Cerebellar nuclear complex (tissue), 1 donor: ENCODE results near the gene RASL10B.

Experiments
- DNase-seq, 2 experiments: peaks; one replicate each; lab custom pipeline; 2025; lab: John Stamatoyannopoulos, UW

Gene RASL10B

DNA sequence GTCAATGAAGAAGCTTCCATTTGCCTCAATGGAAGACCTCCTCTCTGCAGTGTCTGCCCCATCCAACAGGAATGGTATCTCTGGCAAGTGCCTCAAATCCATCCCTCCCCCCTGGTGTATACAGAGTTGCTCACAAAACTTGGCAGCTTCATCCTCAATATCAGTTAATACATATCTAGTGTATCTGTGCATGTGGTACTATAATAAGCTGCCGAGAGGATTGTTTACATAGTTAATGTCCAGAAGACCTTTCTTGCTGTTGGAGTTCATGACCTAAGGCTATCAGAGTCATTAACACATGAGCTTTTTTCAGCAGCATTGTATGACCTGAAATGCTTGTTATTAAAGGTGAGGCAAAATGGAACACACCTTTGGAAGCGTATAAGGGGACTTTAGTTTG is 14.0 kb upstream of the RASL10B start:
- DNase-seq: no peak

DNA sequence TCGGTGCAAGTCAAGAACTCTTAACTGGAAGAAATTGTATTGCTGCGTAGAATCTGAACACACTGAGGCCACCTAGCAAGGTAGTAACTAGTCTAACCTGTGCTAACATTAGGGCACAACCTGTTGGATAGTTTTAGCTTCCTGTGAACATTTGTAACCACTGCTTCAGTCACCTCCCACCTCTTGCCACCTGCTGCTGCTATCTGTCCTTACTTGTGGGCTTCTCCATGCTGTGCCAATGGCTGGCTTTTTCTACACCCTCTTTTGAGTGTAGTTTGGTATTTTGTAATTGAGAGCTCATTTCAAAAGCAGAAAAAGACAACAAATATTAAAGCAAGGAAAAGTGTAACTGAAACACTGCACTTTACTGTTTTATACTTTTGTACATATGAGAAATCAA is 7.7 kb upstream of the RASL10B start:
- no peak for DNase-seq

DNA sequence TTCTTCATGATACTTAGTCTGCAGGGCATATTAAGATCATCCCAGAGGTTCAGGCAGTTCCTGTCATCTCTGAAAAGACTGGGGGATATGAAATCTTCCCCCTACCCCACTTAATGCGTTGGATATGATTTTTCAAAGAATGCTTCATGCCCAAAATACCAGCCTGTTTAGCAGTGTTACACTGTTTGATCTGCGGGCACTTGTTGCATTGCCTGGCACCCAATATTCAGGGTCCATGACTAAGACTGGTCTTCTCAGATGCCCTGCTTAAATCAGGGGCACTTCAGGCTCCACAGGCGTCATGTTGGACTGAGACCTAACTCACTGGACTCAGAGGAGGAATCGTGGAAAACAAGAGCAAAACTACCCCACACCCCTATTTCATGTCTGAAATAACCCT is 6.4 kb upstream of the RASL10B start:
- DNase-seq: no peak

DNA sequence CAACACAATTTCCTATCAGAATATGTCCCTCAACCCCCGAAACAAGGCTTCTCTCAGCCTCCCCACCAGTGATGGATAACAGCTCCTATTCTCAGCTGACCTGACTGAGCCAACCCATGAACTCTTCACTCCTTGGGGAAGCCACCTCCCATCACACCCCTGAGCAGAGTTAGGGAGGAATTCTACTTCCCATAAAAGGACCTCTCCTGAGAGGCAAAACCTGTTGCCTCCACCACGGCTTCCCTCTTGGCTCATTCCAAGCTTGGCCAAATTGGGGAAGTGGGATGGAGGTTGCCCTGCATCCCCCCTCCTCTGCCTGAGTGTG is 5.7 kb upstream of the RASL10B start:
- no peak for DNase-seq

DNA sequence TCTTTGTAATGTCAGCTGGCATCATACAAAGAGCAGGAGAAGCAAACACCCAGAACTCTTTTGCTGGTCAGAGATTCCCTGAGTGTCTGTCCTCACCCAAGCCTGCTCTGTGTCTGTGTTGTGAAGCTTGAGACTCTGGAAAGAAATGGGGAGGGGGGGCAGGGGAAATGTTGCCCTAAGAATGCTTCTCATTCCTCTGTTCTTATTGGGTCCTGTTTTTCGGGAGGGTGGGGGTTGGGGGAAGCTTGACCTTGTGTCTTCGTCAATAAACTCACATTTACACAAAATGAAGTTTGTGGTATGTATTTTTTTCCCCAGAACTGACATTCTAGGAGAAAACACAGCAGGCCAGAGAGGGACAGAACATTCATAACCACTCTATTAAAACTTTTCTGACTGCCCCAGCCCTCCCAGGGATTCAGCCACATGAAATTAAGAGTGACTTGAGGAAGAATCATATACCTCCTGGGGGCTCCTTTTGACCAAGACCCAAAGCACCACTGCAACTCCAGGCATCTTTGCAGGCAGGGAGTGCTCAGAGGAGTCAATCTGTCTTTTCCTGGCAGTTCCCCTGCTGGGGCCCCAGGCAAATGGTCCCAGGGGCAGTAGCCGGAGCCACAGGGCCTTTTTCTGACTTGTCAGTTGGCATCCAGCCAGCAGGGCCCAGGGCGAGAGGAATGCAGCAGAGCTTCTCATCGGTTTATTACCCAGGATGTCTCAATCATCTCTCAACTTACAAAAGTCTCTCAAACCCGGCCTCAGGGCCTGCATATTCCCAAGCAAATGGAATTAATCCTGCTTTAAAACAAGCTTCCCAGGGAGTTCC is 5.1 kb upstream of the RASL10B start:
- DNase-seq: no peak

DNA sequence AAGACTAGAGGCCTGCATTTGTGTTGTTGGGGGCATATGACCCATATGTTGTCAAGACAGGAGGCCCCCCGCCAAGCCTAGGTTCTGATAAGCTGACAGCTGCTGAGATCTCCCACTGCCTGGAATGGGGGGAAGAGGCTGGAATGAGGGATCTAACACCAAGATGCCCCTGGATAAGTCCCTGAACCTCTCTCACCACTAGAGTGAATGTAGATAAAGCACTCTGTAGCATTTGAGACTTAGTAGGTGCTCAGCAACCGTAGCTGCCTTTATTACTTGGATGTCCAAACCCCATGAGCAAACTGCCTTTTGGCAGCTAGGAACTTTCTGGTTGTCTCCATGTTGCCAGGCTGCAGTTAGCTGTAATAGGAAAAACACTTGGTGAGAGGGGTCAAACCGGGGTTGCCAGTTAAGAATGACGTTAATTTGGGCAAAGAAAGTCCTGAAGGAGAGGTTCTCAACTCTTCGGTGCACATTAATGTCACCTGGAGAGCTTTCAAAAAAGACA is 4.4 kb upstream of the RASL10B start:
- no peak for DNase-seq

DNA sequence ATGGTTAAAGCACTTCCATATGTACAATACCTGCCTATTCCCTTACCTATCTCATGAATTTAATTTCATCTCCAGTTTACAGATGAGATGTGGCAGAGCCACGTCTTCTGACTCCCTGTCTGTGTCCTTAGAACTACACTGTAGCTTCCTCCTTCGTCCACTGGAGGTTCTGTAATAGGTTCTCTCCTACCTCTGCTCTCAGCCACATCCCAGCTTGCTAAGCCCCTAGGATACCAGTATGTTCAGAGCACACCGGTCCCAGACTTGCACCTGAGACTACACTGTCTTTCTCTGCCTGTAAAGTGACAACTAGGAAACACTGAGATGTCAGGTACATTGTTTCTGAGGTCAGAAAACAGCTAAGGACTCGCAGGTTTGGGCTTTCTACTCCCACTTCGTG is 3.8 kb upstream of the RASL10B start:
- no peak for DNase-seq

DNA sequence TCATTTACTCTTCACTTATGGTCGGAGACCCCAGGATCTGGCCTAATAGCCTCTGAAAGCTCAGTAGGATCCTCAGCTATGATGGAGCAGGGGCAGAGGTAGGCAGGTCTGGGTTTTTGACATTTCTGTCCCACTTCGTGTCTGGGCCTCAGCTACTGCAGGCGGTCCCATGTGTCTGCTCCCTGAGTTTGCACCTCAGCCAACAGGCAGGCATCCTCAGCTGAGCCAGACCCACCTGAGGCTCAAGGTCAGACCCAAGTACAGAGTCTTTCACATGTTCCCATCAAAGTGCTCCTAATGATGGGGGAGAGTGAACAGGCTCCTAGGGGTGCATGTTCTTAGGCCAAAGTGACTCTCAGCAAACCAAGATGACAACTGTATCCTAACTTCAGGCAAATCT is 2.9 kb upstream of the RASL10B start:
- no peak for DNase-seq

DNA sequence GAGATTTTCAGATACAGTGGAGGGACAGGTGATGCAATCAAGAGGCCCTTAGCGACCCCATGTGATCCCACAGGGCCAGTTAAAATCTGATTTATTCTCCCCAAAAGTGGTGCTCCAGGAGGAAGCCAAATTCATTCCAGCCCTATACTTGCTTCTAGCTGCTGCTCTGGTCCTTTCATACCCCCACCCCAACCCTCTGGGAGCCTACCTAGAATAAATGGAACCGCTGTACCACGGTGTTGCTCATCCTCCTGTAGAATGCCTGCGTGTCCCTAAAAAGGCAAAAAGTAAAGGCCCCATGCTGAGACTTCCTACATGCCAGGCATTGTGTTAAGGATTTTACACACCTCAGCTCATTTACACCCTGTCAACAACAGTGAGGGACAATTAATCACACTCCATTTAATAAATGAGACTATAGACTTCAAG is 2.0 kb upstream of the RASL10B start:
- no peak for DNase-seq

DNA sequence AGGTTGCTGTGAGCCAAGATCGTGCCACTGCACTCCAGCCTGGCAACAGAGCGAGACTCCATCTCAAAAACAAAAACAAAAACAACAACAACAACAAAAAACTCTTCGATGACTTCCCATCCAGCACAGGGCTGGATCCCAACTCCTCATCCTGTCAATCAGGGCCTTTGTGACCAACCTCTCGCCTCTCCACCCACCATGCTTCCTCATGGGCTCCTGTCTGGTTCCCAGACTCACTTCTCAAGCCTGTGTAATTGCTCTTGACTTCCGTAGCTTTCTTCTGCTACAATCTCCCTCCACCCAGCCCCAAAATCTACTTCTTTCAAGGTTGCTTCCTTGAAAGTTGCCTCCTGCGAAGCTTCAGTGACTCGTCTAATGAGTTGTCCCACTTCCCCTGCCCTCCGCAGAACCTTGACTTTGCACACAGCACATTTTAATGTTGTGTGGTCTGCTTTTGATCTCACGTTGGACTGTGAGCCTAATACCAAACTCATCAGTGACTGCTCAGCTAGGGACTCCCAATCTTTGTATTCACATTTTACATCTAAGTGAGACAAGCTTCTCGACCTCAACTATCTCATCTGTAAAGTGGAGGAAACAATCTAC is 936 bp upstream of the RASL10B start:
- DNase-seq: no peak

DNA sequence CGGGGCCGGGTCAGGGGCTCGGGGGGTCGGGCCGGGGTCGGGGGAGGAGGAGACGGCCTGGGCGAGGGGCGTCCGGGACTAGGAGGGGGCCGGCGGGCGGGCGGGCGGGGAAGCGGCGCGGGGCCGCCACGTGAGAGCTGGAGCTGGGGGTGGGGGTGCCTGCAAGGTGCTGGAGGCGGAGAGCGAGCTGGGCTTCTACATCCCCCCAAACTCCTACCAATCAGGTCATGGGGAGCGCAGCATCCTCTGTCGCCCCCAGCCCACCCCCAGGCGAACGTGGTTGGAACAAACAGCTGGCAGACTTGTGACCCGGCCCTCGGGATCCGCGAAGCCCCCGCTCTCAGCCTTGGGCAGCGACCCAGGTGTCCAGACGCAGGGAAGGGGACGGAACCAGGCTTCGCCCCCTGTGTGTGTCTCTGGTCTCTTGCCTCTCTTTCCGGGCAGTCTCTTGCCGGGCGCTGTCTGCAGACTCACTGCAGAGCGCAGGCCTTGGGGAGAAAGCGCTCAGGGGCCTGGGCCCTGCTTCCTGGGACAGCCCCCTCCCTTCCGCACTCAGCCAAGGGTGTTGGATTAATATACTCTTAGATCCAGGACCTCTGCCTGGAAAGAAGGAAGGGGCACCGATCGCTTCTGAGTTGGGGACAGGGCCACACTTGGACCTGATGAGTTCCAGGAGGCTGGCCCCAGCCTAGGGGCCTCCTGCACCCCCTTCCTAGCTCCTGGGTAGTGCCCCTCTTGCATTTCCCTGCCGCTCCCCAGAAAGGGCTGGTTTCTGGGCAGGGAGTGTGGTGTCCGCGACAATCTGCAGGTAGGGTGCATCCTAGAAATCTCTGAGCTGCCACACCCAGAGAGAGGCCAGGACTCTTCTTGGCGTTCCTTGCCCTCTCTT is 722 bp downstream of the RASL10B start:
- DNase-seq: no peak

DNA sequence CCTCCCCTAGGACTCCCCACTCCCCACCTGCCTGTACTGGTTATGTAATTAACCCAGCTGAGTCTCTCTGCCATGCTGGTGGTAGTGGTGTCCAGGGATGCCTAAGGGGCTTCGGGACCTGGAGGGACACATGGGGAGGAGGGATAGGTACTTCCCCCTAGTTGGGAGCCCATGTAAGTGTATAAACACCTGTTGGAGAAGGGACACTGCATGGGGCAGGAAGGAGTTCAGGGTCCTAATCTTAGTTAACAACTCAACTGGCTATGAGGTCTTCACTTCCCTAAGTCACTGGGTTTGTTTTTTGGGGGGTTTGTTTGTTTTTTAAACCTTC is 1.3 kb downstream of the RASL10B start:
- DNase-seq: no peak

DNA sequence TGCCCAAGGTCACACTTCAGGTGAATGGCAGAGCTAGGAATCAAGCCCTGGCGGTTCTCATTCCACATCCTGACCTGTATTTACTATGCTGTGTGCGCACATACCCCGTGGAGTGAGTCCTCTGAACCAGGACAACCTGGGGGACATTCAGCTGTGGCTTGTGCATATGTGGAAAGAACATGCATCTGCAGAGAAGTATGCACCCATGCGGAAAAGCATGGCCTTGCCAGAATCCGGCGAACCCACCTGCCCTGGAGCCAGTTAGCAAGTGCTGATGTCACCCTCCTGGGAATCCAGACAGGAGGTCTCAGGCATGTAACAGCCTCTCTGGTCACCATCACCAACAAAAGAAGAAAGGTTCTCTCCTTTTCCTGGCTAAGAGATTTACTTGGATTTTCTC is 1.9 kb downstream of the RASL10B start:
- no peak for DNase-seq

DNA sequence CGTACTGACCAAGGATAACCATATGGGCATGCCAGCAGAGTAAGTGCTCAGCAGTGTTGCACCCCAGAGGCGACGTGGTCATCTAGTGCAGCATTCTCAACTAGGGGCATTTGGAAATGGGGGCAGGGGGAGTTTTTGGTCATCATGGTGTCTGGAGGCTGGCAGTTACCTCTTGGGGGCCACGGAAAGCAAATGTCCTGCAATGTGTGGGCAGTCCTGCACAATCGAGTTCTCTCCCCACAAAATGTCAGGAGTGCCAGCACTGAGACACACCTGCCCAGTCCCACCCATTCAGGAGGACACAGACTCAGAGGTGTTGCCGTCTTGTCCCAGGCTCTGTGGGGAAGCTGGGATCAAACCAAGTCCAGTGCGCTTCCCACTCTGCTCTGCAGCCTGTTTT is 3.0 kb downstream of the RASL10B start:
- DNase-seq: no peak

DNA sequence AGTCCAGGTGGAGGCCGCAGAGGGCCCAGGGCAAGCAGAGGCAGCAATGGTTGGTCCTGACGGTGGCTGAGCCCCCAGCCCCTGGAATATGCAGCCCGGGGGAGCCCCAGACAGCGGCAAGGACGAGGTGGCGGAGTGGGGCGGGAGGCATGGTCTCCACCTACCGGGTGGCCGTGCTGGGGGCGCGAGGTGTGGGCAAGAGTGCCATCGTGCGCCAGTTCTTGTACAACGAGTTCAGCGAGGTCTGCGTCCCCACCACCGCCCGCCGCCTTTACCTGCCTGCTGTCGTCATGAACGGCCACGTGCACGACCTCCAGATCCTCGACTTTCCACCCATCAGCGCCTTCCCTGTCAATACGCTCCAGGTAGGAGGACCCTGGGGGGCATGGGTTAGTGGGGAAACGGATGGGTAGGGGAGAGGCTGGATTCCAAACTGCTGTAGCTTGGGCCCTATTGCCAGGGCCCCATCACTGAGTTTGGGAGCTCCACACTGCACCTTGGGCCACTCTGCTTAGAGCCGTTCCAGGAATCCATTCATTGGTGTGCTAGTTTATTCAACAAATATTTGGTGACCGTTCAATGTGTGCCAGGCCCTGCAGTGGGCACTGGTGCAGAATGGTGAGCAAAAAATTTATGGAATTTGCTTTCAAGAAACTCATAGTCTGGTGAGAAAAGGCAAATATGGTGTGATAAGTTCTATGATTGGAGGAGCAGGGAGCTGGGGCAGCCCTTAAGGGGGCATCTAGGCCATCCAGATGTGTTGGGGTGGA is 3.8 kb downstream of the RASL10B start:
- DNase-seq: no peak

DNA sequence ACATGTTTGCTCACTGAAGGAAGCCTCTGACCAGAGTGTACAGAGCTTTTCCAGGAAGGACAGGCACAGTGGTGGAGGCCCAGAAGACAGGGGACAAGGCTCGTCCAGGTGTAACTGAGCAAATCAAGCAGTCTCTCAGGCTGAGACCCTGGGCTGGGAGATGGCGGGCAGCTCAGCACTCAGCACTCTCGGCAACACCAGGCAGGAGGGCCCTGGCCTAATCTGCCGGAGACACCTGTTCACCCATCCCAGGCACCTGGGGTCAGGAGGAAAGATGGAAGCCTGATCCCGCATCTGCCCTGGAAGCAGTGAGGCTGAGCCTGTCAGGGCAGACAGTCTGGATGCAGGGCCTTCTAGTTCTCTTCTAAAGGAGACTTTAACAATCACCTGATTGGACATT is 4.8 kb downstream of the RASL10B start:
- no peak for DNase-seq

DNA sequence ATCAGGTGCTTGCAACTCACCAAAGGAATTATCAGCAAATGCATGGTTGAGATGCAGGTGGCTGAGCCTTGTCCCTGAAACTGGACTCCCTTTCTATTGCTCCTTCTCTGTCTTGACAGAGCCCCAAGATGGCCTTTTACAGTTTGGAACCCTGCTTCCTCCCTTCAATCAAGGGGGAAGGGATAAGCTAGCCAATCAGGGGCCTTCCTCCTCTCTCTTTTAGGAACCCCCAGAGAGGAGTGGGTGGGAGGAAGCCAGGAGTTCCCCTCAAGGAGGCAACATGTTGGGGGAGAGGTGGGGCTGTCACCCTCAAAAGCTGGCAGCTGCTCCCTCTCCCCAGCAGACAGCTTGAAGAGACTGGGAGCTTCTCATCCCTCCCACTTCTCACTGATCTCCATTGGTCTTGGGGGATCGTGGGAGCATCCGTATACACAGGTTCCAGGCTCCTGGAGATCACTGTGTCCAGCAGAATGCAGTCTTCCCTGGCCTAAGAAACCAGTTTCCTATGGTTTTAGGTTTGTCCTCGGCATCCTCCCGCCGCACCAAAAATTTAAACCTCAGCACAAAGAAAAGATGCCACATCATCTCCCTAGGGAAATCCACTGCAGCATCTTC is 7.2 kb downstream of the RASL10B start:
- DNase-seq: no peak

DNA sequence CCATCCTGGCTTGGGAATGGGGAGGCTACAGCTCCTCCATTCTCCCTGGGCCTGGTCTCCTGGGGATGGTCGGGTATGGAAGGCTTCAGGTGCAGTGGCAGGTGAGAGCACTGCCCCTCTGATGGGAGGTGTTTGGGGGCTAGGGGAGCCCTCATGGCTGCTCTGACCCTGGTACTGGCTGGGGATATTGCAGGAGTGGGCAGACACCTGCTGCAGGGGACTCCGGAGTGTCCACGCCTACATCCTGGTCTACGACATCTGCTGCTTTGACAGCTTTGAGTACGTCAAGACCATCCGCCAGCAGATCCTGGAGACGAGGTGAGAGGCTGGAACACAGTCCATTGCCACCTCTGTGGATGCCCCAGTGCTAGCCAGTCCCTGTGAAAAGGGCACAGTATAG is 8.8 kb downstream of the RASL10B start:
- no peak for DNase-seq

DNA sequence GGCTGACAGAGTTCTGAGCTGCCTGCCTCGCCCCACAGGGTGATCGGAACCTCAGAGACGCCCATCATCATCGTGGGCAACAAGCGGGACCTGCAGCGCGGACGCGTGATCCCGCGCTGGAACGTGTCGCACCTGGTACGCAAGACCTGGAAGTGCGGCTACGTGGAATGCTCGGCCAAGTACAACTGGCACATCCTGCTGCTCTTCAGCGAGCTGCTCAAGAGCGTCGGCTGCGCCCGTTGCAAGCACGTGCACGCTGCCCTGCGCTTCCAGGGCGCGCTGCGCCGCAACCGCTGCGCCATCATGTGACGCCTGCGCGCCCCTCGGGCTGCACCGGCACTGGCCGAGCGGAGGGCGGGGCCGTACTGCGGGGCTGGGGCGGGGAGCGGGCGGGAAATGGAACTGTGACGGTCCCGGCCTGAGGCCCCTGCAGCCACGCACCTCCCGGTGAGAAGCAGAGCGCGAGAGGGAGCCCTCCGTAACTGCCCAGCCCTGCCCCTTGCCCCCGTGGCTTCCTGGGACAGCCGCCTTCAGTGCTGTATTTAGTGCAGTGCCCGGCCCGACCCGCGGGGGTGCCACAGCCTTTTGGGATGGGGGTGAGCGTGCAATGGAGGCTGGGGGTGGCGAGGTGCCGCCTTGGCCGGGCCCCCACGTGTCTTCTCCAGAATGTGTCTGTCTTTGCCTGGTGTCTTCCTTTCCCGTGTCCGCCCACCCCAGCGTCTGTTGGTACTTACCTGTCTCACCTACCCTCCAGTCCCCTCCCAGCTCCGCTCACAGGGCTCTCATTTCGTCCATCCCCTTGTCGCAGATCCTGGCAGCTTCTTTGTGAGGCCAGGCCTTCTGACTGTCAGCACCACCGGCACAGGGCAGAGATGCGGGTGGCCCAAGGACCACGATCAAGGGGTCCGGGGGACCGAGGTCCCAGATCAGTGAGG is 9.8 kb downstream of the RASL10B start:
- no peak for DNase-seq

DNA sequence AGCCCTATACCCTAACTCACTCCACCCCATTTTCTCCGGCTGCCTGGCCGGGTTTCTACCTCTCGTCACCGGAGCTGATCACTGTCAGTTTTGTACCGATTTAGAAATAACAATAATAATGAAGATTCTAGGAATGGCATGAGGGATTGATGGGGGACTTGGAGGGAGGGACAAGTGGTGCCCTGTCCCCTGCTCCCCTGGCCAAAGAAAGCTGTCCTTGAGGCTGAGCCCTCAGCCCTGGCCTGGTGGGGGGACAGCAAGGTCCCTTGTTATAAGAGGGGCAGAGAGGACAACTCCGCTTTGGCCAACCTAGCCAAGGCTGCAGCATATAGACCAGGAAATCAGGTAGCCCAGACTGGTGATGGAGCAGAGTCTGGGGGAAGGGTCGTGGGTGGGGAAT is 11.1 kb downstream of the RASL10B start:
- DNase-seq: no peak
